ENCODE data around the gene SHISA4.
A peak's percentile ranks its signal among the peaks of the same experiment; 100 is the strongest.

Gene SHISA4

DNA sequence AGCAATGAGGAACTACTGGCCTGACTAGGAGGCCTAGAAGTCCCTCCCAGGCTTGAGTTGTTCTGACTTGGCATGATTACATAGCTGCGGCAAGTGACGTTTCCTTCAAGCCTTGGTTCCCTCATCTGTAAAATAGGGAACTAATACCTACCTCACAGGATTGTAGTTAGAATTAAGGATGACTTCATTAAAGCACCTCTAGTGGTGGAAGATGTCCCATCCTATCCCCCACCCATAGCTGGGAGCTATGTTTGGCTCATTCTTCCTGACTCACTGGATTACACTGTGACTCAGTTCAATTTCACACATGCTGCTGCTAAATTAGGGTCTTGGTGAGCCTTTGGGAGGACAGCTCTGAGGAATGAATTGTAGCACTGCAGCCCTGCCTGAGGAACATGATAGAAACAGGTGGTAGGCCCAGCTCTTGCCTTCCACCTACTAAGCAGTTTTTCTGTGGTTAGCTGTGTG, 6.0 kb upstream of the SHISA4 start:
- DNase-seq, result no peak

DNA sequence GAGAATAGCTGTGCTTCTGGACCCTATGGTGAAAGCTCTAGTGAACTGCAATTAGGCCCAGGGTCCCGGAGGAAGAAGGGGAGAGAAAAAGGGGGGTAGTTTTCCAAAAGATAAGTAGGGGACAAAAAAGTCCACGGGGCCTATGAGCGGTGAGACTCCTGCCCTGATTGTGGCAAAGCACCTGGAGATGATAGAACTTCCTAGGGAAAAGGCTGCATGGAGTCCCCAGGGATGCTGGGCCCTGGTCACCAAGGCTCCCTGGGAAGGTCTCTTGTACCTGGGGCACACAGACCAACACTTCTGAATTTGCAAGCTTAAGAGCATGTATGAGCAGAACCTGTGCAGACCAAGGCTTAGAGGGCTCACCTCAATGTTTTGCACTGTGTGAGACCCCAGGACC, 5.4 kb upstream of the SHISA4 start:
- no peak for DNase-seq

DNA sequence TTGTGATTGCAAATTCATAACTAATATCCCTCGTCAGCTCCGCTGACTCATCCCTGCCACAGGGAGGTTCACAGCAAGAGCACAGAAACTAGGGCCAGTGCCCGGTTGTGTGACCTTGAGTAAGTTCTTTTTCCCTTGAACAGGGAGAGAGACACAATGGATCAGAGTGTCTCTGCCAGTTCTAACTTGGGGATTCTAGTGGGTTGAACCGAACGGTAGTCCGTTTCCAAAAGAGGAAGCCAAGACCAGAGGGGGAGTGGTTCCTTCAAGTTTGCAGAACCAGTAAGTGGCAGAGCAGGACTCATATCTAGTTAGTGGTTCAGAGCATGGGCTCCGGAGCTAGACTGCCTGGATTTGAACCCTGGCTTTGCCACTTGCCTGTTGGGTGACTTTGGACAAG, 4.9 kb upstream of the SHISA4 start:
- no peak for DNase-seq

DNA sequence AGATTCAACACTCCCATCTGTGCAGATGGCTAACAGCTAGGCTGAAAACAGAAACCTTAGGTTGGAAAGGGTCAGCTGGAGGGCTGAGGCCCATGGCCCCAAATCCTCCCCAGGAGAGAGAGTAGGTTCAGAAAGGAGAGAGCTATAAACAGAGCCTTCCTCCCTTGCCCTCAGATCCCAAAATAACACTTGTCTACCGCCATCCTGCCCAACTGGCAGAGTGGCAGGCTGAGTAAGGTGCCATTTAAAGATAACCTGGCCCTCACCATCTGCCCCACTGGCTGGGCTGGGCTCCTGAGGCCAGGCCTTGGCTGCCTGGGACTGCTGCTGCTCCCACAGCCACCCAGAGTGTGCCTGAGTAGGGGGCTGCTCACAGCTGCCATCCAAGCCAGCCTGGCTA, 4.3 kb upstream of the SHISA4 start:
- no peak for DNase-seq

DNA sequence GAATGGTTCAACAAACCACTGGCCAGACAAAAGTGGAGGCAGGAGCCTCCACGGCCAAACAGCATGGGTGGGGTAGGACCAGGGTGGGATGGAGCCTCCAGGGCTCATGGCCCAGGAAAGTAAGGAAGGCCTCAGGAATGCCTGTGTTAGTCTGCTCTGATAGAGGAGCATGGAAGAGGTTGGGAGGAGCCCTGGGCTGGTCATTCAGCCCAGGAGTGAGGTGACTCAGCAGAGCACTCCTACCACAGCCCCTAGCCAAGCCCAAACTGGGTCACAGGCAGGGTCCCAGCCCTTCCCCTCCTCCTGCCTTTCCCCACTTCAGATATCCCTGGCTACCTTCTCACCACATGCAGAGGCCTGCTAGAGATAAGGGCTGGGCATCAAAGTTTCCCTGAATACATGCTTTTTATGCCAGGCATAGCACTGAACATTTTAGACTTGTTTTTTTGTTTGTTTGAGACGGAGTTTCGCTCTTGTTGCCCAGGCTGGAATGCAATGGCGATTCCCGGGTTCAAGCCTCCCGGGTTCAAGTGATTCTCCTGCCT, 3.1 kb upstream of the SHISA4 start:
- no peak for DNase-seq

DNA sequence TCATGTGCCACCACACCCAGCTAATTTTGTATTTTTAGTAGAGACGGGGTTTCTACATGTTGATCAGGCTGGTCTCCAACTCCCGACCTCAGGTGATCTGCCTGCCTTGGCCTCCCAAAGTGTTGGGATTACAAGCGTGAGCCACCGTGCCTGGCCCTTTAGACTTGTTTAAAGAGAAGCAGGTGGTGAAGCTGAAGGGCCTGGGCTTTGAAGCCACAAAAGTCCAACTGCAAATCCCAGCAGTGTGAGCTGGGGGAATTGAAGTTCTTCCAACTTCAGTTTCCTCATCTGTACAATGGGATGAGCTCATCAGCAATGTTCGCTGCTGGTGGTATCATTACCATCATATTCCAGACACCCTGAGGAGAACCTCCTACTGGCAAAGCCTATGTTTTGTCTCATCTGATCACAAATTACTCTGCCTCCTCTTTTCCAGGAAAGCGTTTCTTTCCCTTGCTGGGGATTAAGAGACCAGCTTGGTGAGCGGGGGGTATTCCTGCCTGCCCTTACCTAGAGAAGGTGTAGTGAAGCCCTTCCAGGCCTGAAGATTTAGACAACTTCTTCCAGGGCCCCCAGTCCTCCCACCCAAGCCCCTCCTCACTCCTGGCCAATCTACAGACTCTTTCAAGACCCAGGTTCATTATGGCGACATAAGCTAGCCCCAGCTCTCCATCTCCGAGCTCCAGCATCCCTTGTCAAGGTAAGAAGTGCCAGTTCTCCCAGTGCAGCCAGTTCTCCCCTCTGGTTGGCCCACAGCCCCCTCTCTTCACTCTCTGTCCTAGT, 2.4 kb upstream of the SHISA4 start:
- DNase-seq, result no peak

DNA sequence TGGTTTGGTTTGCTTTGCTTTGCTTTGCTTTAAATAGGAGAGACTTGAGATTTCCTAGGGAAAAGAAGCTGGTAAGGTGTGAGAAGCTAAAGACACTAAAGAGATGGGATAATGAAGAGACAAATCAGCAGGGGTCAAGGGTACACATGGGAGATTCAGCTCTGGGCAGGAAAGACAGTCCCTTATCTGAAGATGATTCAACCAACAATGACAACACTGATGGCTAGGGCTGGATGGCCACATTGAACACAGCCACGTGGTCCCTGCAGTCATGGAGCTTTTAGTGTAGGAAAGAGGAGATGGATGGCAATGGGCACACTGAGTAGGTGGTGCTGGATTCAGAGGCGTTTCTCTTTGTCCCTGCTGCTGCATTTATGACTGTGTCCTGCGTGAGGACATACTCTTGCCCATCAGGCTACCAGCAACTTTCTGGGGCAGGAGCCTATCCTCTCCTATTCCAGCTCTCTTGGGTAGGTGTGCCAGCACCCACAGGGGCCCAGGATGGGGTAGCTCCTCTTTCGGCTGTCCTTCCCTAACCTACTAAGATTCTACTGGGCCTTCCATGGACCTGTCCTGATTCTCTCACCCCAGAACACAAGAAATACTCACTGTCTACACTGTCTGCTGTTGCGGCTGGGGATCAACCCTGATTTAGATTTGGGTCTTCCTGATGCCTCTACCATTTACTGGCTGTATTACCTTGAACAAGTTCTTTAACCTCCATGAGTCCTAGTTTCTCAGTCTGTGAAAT, 1.4 kb upstream of the SHISA4 start:
- DNase-seq, result no peak

DNA sequence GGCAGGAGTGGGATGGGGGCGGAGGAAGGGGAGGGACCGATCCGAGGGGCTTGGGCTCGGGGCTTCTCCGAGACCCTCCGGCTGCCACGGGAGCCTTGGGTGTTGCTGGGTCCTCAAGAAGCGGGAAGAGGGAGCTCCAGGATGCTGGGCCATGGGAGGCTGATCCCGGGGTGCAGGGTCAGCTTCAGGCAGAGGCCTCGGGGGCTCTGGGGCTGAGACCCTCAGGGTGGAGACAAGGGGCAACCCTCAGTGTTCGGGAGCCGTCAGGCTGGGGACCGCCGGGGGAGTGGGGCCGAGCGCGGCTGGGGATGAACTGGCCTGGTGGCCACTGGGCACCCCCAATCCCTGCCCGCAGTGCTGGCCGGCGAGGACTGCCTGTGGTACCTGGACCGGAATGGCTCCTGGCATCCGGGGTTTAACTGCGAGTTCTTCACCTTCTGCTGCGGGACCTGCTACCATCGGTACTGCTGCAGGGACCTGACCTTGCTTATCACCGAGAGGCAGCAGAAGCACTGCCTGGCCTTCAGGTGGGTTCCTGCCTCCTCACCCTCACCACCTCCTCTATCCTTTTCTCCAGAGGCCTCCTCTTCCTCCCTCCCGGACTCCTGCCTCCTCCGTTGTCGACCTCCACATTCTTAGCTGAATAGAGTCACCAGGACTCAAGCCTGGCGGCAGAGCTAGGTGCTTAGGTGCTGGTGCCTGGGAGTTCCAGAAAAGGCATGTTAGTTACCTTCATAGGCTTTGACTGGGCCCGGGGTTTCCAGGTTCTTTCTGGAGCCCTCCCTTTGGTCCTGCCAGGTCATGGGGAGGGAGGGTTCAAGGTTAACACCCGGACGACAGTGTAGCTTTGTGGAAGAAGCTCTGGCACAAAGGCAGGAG, 631 bp downstream of the SHISA4 start:
- DNase-seq, result no peak

DNA sequence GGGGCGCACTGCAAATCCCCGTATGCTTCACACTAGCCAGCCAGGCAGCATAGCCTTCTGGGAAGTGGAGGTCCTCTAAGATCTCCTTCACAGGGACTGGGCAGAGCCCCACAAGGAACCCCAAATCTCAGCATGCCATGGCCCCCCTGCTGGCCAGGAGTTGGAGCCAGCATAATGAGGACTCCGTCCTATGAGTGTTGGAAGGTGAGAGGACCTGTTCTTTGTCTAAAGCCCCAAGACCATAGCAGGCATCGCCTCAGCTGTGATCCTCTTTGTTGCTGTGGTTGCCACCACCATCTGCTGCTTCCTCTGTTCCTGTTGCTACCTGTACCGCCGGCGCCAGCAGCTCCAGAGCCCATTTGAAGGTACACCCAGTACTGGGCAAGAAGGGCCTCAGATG, 1.5 kb downstream of the SHISA4 start:
- no peak for DNase-seq

DNA sequence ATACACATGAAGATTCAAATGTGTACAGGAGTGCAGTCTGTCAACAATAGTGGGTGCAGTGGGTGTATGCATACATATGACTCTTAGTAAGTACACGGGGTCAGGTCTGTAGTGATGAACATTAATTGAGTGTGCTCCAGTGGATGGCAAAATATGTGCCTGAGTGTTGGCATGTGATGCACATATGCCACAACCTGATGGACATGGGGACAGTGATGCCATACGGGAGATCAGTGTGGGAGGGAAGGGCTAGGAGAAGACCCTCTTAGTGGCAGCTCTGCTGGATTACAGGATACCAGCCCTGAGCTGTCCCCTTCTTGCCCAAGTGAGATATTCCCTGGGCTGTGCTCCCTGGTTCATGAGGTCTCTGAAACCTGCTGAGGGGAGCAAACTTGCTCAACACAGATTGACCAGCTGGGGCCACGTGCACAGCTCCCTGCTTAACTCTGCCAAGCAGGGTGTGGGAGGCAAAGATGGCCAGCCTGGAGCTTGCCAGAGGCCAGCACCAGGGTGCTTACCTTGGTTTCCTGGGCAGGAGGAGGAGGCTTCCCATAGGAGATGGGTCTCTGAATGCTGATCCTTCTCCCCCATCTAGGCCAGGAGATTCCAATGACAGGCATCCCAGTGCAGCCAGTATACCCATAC, 2.2 kb downstream of the SHISA4 start:
- no peak for DNase-seq

DNA sequence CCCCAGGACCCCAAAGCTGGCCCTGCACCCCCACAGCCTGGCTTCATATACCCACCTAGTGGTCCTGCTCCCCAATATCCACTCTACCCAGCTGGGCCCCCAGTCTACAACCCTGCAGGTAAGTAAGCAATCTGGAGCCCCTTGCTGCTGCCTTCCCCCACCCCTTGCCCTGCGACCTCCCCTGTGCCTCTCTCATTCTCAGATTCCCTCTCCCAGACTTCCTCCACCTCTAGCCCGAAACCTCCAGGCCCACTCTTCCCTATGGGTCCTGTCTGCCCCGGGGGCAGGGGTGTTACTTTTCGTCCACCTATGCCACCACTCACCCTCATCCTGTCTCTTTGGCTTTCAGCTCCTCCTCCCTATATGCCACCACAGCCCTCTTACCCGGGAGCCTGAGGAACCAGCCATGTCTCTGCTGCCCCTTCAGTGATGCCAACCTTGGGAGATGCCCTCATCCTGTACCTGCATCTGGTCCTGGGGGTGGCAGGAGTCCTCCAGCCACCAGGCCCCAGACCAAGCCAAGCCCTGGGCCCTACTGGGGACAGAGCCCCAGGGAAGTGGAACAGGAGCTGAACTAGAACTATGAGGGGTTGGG, 2.9 kb downstream of the SHISA4 start:
- no peak for DNase-seq

DNA sequence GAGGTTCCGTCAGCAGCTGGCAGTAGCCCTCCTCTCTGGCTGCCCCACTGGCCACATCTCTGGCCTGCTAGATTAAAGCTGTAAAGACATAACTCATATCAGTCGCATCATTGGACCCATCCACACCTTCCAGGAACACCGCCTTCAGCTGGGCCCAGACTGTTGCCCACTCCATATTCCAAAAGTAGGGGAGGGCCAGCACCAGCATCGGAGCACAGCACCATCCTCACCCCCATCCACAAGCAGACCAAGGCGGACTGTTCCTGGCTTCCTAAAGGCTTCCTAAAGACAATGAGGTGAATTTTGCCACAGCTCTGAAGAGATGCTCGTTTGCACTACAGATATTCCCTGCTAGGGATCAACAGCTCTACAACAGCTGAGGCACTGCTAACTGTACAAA, 3.5 kb downstream of the SHISA4 start:
- no peak for DNase-seq

DNA sequence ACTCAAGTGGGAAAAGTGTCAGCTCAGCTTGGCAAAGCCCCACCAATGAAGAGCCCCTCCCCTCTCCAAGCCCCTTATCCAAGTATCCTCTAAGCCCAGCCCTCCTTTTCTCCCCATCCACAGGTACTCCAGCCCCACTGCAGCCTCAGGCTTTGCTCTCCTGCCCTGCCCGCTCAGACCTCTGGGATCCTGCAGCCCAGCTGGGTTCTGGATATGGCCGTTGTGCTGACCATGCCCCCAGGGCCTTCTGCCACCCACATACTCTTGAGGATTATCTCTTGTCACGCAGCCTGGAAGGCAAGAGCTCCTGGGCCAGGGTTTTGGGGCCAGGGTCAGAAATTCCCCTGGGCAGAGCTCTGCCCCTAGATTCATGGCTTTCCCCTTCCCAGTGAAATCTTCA, 4.7 kb downstream of the SHISA4 start:
- DNase-seq, result no peak

DNA sequence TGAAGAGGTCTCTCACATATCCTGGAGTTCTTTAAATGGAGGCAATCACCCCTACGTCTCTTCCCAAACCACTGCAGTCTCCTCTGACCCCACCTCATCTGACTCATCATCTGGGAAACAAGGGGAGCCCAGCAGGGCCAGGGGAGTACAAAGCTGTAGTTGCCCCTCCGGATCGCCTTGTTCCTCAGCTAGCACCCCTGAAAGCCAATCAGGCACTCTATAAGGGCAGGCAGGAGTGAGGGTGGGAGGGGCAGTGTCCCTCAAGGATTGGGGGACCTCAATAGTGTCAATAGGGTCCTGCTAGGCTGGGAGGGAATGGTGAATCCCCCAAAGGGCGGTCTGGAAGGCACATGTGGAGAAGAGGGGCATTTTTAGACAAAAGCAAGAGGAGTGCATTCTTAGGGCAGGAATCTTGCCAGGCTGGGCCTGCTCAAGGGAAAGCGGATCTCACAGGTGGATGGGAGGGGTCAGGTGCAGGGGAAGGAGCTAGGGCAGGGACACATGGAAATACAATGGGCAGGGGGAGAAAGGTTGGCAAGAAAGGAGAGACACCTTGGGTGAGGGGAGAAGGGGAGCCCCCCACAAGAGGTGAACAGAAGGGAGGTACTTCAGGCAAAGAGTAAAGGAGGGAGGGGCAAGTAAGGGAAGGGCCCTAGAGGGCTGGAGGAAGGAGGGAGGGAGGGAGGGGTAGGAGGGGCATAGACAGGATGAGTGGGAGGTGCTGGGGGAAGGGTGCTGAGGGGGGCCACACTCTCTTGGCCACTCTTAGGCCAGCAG, 5.8 kb downstream of the SHISA4 start:
- no peak for DNase-seq

DNA sequence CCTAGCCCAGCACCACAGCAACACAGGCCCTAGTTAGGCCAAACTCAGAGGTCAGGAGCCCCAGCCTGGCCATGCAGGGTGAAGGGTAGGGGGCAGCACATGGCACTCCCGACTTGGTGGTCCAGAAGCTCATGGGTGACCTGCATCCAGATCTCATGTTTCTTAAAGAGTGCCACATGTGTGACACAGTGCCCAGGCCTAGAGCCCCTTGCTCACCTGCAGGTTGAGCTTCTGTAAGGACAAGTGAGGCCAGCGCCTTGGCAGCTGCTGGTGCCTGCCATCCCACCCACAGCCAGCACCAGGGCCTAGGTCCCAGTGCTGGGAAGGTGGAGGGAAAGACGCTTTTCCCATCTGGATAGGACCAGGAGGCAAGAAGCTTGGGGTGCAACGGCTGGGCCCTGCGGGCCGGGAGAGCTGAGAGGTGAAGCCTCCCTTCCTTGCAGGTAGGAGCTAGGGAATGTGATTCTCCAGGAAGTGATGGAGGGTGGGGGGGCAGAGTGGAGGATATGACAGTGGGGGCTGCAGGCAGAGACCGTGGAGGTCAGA, 6.5 kb downstream of the SHISA4 start:
- DNase-seq, result no peak

DNA sequence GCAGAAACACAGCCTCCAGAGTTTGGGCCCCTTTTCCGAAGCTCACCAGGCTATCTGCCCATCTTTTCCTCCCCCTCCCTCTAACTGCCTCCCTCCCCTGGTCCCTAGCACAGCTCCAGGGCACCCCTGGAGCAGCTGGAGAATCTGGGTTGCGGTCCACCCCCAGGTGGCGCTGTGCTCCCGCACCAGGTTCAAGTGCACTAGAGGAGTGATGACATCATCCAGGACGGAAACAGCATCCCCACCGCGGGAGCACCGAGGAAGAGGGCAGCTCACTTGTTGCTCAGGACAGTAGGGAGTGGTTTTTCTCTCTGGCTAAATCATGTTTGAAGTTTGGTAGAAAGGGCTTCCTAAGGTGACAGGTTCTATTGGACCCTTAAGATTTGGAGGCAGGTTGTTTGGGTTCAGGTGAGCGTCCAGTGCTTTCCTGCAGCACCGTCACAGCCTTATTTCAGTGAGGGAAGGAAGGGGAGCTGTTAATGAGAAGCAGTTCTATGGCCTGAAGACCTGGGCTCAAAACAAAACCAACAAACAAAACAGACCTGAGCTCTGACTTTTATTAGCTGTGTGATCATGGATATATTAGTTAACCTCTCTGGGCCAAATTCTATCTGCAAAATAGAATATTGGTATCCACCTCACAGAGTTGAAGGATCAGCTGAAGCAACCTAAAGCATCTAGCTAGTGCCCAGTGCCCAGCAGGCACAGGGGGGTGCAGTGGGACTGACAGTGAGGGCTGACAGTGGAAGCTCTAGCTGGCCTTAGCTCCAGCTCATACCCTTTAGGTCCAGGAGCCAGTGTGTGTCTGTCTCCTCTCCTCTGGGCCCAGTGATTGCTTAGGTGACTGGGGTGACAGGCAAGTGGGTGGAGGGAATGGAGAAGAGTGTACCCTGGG, 7.5 kb downstream of the SHISA4 start:
- DNase-seq, result peak; percentile 86

DNA sequence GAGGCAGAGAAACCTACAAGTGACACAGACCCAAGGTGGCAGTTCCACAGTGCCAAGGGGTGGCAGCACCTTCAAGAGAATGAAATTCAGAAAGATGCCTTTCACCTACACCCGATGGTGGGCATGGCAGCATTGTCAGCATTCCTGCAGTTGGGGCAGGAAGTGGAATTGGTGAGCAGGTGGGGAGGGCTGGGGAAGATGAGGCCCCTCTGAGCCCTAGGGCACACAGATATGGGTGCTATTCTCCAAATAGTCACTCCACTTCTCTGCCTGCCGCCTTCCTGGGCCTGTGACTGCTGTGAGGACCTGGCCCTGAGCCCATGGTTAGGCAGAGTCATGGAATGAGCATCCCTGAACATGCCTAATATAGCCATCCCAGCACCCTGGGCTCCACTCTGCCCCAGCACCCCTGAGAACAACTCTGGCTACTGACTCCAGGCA, 8.3 kb downstream of the SHISA4 start:
- no peak for DNase-seq

DNA sequence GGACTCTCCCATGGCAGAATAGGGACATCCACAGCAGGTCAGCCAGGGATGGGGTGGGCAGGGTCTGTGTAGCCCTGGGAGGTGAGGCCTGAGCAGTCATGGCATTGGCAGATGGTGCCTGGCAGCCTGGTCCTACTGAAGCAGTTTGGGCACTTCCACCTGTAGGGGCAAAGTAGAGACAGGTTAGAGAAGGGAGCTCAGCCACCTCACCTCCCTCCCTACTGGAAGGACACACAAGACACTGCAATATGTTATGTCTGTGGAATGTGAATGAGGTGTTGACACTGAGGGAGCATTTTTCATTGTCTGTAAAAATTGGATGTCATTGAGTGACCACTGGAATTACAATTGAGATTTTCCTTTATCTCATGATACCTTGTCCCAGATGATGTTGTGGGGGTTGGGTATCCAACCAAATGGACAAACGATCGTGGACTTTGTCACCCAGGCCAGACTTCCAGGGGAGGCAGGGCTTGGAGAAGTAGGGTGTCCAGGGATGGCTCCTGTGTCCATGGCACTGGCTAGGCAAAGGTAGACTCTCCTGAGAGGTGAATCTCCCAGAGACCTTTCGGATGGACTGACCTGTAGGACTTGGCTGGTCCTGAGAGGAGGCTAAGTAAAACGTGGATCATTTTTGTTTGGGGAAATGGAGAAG, 9.7 kb downstream of the SHISA4 start:
- no peak for DNase-seq

DNA sequence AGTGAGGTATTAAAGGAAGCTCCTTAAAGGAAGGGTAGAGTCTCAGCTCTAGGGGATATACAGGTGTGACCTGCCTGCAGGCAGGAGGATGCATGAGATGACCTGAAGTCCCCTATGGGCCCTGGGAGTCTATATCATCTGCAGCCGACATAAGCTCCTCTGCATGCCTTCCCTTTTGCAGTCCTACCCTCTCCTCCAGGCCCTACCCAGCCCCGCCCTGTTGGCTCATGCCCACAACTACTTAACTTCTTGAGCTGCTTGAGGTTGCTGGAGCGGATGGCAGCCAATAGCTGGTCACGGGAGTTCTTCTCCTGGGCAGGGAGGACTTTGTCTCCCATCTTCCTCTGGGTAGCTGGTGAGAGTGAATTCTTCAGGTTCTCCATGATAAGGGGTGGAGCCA, 10.3 kb downstream of the SHISA4 start:
- no peak for DNase-seq

Measured in NCI-H774 (cell line).